Neural progenitor cell (in vitro differentiated cells): ENCODE data around the gene SLC35E4.
A peak's percentile ranks its signal among the peaks of the same experiment; 100 is the strongest.

Source experiments
- EZH2 ChIP-seq: fragments of 200-600 bp; sonication (generic); IDR thresholded peaks from 2 replicates; pipeline ENCODE4 v1.6.1; 2017; ENCODE audit warnings: antibody characterized with exemption, mild to moderate bottlenecking, moderate library complexity
- TF ChIP-seq, protein P1 (sequence below): fragments of 200-600 bp; sonication (generic); IDR thresholded peaks from 2 replicates; pipeline ENCODE4 v1.5.1; 2017; ENCODE audit warnings: antibody characterized with exemption, mild to moderate bottlenecking

DNA sequence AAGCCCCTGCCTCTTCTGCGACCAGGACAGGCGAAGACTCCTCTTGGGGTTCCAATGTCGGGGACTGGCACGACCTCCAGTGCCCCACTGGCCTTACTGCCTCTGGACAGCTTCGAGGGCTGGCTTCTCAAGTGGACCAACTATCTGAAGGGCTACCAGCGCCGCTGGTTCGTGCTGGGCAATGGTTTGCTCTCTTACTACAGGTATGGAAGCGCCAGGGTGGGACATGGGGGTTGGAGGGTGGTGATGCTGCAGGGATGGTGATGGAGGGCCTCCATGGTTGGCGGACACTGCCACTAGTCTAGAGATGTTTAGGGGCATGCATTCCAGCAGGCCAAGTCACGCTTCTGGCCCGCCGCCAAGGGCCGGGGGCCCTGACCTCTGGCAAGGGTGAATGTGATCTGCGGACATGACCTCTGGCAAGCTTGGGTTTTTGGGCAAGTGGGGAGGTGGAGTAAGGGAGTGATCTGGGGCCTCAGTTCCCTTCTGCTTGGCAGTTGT, 59.8 kb downstream of the SLC35E4 start:
- TF ChIP-seq, protein P1, sequence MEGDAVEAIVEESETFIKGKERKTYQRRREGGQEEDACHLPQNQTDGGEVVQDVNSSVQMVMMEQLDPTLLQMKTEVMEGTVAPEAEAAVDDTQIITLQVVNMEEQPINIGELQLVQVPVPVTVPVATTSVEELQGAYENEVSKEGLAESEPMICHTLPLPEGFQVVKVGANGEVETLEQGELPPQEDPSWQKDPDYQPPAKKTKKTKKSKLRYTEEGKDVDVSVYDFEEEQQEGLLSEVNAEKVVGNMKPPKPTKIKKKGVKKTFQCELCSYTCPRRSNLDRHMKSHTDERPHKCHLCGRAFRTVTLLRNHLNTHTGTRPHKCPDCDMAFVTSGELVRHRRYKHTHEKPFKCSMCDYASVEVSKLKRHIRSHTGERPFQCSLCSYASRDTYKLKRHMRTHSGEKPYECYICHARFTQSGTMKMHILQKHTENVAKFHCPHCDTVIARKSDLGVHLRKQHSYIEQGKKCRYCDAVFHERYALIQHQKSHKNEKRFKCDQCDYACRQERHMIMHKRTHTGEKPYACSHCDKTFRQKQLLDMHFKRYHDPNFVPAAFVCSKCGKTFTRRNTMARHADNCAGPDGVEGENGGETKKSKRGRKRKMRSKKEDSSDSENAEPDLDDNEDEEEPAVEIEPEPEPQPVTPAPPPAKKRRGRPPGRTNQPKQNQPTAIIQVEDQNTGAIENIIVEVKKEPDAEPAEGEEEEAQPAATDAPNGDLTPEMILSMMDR = no peak
- TF ChIP-seq EZH2 = peak; percentile 41
